Suprapubic skin (tissue), 2 donors: ENCODE measurements around the gene ZNF121.

Experiments
- EP300 ChIP-seq: sonication (generic); formaldehyde crosslinking; IDR thresholded peaks from one replicate; pipeline ENCODE4 v1.6.1; 2017; ENCODE audit warnings: antibody characterized with exemption
- POLR2A ChIP-seq, 2 donors: fragments of 450-650 bp; IDR thresholded peaks; one replicate each; pipeline ENCODE4 v1.6.1; 2017; ENCODE audit warnings: antibody characterized with exemption in 2 of 2, mild to moderate bottlenecking in 2 of 2, moderate library complexity in 2 of 2

- no peak for TF ChIP-seq EP300
- no peak for TF ChIP-seq POLR2A (IDR thresholded peaks at IDR 0.05)
These were observed 60.3 kb downstream of the ZNF121 start for GRCh38 chr19:9523885-9524474.
